Activated CD8-positive, alpha-beta memory T cell treated with anti-CD3 and anti-CD28 coated beads for 1 hour (primary cell): ENCODE data around the gene AK5.

Experiments
- DNase-seq, 2 donors: peaks; one replicate each; pipeline ENCODE4 v3.0.0-alpha.2; 2020; ENCODE audit warnings: low read depth in 1 of 2; ENCODE audit errors: extremely low read depth in 1 of 2

AK5 gene, protein sequence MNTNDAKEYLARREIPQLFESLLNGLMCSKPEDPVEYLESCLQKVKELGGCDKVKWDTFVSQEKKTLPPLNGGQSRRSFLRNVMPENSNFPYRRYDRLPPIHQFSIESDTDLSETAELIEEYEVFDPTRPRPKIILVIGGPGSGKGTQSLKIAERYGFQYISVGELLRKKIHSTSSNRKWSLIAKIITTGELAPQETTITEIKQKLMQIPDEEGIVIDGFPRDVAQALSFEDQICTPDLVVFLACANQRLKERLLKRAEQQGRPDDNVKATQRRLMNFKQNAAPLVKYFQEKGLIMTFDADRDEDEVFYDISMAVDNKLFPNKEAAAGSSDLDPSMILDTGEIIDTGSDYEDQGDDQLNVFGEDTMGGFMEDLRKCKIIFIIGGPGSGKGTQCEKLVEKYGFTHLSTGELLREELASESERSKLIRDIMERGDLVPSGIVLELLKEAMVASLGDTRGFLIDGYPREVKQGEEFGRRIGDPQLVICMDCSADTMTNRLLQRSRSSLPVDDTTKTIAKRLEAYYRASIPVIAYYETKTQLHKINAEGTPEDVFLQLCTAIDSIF

DNA sequence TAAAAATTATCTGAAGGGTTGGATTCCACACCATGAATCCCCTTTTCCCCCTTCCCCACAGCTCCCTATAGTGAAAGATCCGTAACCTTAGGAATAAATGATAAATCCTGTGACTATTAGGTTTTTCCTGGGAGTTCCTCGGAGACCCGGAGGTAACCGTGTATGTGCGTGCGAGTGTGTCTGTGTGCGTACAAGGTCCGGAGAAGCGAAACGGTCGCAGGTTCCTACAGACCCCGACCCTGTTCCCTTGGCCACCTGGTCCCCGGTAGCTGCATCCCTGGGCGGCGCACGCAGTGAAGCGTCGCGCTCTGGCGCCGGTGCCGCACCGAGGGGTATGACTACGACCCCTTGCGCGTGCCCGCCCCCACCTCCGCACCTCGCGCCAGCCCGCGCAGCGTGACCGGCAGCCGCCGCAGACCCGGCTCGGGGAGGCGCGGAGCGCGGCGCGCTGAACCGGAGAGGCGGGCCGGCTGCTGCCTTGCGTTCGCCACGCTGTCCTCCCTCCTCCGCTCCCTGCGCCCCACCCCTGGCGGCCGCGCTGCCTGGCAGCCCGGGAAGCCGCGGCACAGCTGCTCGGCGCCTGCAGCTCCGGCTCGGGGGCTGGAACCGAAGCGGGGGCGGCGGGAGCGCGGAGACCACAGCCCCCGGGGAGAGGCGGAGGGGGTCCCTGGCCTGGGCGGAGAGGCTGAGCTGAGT, at the start of gene AK5:
AK5 (plus strand) TSS at position 529 of the 696 bp plus-strand sequence. CDS start 295 bp downstream, outside the sequence.
- DNase-seq, result peak in 1 of 2 donors; percentile 32

DNA sequence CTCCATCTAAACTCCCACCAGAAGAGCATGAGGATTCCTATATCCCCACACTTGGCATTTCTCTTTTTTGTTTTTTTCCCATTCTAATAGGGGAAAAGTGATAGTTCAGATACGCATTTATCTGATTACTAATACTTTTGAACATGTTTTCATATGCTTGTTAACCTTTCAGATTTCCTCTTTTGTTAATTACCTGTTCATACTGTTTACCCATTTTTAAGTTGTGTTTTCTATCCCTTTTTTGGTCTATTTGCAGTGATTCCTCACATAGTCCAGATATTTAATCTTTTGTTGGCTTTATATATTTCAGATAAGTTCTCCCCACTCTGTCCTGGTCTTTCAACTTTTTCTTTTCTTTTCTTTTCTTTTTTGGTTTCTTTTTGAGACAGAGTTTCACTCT, 49.0 kb upstream of the AK5 start:
- DNase-seq, result no peak

DNA sequence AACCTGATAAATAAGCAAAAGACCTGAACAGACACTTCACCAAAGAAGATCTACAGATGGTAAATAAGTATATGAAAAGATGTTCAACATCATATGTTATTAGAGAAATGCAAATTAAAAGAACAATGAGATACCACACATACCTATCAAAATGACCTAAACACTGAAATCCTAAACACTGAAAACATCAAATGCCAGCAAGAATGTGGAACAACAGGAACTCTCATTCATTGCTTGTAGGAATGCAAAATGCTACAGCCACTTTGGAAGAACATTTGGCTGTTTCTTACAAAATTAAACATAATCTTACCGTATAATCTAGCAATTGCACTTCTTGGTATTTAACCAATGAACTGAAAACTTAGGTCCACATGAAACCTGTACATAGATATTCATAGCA, 47.7 kb upstream of the AK5 start:
- DNase-seq, result no peak

DNA sequence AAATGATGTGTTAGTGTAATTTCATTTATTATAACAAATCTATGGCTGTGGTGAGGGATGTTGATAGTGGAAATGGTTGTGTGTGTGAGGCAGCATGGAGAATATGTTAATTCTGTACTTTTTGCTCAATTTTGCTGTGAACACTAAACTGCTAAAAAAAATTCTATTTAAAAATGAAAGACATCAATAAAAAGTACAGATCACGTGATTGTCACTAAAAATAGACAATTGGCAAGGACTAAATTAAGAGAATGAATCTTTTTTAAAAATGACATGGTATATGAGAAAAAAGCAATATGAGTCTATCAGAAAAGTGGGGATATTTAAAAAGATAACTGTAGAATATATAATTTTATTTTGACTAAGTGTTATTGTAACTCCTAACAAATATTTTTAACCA, 46.9 kb upstream of the AK5 start:
- DNase-seq, result no peak

DNA sequence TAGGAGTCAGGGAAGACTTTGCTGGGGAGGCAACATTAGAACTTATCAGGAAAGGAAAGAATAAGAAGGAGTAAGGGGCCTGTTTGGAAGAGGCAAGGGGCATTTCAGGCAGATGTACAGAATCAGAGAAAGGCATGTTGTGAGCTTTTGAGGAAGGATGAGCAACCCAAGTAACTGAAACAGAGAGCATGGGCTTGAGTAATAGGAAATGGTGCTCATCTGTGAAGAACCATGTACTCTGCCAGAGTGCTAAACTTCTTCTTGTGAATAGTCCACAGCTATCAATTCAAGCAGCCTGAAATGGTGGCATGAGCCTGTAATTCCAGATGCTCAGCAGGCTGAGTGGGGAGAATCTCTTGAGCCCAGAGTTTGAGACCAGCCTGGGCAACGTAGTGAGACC, 43.4 kb upstream of the AK5 start:
- no peak for DNase-seq

DNA sequence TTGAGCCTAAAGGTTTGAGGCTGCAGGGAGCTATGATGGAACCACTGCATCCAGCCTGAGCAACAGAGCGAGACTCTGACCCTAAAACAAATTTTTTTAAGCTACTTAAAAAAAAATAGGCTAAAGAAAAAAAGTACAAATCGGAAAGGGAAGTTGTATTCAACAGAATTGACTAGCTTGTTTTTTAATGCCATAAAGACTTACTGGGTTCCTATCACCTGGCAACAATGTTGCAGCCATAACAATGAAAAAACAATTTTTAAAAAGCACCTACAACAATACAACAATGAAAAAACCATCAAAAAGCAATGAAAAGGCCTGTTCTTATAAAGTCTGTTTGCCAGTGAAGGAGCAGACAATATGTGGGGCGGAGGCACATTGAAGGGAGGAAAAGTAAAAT, 42.5 kb upstream of the AK5 start:
- no peak for DNase-seq

DNA sequence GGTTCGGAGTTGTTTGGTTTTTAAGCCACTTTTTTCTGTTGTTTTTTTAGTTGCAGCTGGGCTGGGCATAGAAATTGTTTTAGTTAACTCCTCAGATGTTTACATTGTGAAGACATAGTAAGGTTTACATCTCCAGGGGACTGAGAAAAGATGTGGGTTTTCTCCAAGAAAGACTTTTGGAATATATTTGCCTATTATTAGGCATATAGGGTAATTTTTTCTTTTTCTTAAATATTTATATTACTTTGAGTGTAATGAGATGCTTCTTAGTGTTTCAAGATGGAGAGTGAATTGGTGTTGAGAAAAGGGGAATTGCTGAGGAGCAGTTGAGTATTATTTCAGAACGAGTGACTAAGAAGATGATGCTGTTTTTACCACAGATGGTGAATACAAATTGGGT, 36.0 kb upstream of the AK5 start:
- no peak for DNase-seq

DNA sequence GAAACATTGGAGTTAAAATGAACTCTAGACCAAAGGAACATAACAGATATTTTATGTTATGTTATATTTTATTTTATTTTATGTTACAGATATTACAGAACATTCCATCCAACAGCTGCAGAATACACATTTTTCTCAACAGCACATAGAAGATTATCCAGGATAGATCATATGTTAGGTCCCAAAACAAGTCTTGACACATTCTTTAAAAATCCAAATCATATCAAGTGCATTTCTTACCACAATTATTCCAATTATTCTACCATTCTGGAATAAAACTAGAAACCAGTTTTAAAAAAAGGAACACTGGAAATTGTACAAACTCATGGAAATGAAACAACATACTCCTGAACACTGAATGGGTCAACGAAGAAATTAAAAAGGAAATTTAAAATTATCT, 31.7 kb upstream of the AK5 start:
- DNase-seq, result no peak

DNA sequence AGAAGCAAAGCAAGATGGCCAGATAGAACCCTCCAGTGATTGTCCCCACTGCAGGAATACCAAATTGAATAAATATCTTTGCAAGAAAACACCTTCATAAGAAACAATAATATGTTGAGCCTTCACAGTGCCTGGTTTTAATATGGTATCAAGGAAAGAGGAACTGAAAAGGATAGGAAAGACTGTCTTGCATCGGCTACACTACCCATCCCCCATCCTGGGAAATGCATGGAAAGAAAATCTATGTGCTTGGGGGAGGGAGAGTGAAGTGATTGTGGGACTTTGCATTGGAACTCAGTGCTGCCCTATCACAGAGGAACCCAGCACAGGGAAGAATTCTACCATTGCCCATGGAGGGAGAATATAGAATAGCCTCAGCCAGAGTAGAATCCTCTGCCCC, 28.6 kb upstream of the AK5 start:
- no peak for DNase-seq

DNA sequence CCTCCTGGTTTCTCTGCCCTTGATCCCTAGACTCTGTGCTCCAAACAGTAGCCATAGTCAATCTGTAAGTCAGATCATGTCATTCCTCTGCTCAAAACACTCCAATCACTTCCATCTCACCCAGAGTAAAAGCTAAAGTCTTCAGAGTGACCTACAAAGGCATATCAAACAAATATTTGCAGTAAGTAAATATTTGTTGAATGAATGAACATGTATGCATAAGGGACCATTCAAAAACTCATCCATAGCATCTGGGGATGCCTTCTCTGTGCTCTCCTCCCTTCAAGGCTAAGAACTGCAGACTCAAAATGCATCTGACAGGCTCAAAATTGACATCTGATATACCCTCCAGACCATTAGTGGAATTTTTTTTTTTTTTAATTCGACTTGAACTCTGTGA, 18.1 kb upstream of the AK5 start:
- no peak for DNase-seq

DNA sequence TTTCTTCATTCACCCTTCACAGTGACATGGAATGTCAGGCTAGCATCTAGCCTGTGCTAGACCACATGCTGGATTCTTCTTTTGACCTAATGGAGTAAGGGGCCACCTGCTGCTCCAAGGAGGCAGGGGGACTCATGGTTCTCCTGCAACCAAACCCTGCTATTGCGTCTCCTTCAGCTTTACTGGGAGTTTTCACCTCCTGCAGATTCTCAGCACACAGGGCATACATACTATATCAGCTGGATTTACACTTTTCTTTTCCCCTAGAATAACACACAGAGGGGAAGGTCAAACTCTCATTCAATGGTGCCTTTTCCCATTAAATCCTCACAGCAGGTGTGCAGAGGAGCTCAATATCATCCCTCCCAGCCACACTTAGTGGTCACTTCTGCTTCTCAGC, 16.6 kb upstream of the AK5 start:
- DNase-seq, result no peak

DNA sequence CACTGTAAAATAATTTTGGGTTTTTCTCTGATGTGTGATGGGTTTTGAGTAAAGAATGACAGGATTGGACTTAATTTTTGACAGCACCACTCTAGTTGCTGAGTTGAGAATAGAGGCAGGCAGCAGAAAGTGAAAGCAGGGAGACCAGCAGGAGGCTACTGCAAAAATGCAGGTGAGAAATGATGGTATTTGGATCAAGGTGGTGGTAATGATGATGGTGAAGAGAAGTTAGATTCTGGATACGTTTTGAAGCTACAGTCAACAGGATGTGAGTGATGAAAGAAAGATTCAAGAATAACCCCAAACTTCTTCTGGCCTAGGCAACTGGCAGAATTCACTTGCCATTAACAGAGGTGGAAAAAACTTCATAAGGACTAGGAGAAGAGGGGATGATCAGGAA, 14.8 kb upstream of the AK5 start:
- DNase-seq, result no peak

DNA sequence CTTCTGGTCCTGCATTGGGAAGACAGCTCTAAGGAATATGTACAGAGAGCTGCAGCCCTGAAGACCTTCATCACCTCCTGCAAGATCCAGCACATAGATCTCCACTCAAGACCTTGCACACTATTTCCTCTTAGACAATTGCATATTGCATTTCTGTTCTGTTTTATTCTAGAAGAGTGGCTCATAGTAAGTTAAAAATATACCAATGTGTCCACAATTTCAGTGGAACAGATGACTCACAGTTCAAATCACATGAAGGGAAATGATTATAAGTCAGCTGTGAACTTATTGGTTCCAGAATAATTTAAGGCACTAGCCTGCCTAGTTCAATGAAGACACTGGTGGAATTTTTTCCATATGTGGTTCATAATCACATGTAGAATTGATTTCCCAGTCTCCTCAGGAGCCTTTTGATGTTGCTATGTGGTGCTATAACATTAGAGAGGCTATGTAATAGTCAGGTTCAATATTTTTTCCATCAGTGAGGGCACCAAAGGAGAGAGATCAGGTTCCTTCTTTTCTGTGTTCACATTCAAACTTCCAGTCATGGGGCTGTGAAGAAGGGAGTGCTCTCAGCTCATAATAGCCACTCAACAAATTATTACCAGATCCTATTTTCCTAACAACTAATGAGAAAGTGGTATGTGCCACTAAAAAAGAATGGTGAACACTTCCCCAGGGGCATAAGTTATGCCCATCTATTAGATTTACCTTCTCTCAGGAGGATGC, 9.8 kb upstream of the AK5 start:
- no peak for DNase-seq

DNA sequence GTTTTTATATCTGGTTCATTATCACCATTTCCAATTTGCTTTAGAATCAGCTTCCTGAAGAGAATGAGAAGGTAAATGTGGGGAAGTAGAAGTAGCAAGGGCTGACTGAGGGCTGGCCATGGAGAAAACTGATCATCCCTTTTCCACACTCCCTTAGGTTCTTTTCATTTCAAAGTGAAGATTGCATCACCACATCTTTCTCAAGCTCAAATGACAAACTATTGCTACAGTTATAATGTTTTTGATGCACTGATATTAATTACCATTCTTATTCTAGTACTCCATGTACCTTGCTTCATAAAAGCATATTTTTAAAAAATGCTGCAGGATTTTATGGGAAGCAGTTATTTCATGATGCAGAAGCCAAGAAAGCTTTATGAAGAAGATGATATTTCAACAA, 7.9 kb upstream of the AK5 start:
- DNase-seq, result no peak

DNA sequence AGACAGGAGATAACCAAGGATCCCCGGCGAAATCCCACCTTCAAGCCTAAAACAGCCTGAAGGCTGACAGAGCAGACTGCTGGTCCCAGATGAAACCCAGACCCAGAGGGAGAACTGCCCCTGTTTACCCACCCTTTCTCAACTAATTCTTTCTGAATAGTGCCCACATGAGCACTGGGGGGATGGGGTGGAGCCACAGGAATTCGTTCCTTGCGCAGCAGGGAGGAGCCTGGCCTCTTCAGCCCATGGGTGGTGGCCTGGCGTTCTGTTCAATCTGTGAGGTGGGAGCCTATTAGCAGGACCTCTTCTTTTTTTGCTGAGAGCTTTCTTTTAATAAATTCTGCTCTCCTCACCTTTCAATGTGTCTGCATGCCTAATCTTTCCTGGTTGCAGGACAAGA, 6.6 kb upstream of the AK5 start:
- no peak for DNase-seq

DNA sequence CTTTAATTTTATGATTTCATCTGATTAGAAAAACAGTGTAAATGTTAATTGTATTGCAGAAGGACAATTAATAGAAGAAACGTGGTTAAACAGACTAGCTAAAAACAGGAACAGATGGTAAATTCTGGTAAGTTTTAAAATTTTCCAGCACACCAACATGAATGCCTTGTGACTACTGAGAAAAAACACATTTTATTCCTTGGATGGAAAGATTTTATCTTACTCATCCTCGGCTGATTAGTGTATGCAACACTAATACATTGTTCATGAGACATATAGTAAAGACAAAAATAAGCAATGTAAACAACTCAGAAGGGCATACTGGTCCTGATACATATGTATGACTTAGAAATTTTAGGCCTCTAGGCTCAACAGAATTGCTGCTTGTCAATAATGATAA, 4.9 kb upstream of the AK5 start:
- no peak for DNase-seq

DNA sequence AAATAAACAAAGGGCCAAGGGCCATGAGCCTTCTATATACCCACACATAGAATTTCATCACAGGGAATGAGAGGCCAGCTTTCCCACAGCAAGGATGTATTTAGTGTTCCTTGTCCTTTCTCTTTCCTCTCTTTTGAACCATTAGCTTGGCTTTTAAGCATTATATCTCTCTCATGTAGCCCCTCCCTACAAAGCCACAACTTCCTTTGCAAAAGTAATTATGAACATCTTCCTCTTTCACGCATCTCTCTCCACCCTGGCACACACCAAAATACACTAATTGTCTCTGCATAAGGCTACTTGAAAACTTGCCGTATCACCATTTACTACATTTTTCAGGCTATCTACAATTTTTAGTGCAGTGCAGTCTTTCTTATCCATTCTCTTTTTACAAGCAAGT, 1.9 kb upstream of the AK5 start:
- DNase-seq, result no peak

DNA sequence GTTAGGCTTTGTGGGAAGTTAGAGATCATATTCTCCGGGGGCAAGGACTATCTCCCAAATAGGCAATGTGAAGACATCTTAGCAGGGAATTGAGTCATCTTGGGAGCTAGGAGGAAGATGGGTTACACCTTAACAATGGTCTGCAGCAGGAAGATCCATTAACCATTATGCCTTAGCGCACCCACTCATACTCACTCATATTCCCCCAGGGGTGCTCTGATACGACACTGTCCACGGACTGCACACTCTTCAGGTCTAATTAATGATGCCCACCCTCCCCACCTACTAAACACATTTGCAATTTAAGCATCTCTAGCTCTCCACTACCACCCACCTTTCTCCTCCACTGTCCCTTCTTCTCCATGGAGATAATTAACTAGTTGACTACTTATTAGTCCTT, 857 bp upstream of the AK5 start:
- no peak for DNase-seq

DNA sequence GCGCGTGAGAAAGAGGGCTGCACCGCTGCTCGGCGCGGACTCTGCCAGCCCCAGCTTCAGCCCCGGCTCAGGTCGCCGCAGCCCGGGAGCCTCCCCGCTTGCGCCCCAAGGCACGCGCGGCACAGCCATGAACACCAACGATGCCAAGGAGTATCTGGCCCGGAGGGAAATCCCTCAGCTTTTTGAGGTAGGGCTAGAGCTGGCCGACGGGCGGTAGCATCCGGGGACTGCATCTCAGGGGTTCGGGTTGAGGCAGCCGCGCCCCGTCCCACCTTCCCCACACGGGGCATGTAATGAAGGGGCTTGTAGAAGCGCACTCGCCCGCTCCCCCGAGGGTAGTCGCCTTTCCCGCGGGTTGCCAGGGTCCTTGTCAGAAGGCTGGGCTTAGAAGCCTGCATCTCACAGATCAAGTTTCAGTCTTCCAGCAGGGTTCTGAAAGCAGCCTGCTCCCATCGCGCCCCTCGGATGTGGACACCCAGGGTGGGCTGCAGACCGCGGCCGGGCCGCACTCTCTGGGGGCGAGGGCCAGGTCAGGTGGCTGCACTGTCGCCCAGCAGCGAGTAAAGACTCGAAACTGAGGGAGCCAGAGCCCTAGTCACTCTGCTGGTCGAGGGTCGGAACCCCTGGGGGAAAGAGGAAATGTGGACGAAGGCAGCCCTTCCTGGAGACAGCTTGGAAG, 507 bp downstream of the AK5 start:
- DNase-seq, result peak in 1 of 2 donors; percentile 8

DNA sequence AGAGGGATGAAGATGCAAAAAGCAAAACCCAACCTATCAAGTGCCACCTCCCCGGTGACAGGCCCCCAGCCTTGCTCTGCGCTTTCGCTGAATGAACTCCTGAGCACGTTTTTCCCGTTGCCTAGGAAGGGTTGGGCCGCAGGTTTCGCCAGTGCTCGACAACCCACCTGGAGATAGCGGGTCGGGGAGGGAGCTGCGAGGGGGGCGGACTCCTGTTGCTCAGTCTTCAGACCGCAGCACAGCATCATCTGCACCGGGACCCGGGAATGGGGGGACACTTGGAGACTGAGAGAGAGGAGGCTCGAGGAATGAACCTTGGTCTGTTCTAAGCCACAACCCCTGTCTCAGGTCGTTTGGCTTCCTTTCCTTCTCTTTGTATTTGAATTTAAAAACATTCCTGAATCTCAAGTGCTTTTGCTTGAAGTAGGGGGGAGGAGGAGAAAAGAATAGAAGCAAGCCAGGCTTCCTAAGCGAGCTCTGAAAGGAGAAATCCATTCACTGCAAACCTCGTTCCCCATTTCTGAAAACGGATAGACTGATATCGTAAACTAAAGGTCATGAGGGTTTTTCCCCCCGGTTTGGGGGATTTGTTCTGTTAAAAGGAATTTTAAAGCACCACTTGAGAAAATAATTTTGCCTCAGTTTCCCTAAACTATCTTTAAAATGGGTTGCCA, 1.2 kb downstream of the AK5 start:
- no peak for DNase-seq
